ENCODE data around the gene GALNT7. TPM values are rescaled to one million over a fixed set of nuclear protein-coding genes. Genes with fewer than 3 reads are reported as not detected.

The GALNT7 gene
- total RNA-seq, 1 experiment from 2014 or later, result 39.4 TPM

DNA sequence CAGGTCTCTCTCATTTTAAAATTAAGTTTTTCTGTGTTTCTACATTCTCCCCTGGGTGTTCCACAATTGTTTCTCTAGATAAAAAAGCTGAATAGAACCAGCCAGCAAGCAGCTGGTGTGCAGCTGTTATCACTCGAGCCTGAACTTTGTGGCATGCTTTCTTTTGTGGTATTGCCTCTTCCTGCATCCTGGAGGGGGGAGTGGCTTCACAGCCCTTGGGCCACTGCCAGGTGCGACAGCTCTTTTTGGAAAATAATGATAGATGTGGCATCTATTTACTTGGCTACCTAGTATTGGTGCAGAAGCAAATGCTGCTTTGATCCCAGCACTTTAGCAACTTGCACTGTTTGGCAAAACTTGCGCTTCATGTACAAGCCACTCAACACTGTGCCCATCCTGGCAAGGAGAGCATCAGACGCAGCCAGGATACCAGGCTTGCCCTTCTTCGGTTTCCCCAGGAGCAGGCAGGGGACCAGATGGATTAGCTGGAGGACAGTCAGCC lies 96.1 kb downstream of the GALNT7 start:
- Histone ChIP-seq H3K4me3 (ENCODE audit: insufficient read depth, low read depth, low read length) (no peak overlapping the region), H3K27me3 (ENCODE audit: control insufficient read depth, insufficient read depth, low read length) (no peaks in the 10 kb centered on the region), H3K36me3 (replicated peaks; ENCODE audit: control insufficient read depth, insufficient read depth, low read length) (no peaks in the 10 kb centered on the region)
- no peak for DNase-seq

DNA sequence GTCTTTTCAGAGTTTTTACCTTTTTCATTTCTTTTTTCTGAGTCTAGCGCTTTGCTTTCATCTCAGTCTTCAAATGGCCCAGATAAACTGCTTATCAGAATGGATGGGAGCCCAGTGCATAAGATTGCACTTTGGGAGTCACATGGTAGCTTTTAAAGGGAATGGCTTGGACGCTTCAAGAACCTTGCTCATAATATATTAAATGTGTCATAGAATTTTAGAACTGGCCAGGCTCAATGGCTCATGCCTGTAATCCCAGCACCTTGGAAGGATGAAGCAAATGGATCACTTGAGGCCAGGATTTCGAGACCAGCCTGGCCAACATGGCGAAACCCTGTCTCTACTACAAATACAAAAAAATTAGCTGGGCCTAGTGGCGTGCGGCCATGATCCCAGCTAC lies 97.1 kb downstream of the GALNT7 start:
- no peak overlapping the region for H3K4me3 ChIP-seq (ENCODE audit: insufficient read depth, low read depth, low read length)
- no peaks in the 10 kb centered on the region for H3K36me3 ChIP-seq (replicated peaks; ENCODE audit: control insufficient read depth, insufficient read depth, low read length)
- no peak for DNase-seq
- H3K27me3 ChIP-seq (ENCODE audit: control insufficient read depth, insufficient read depth, low read length), result no peaks in the 10 kb centered on the region

DNA sequence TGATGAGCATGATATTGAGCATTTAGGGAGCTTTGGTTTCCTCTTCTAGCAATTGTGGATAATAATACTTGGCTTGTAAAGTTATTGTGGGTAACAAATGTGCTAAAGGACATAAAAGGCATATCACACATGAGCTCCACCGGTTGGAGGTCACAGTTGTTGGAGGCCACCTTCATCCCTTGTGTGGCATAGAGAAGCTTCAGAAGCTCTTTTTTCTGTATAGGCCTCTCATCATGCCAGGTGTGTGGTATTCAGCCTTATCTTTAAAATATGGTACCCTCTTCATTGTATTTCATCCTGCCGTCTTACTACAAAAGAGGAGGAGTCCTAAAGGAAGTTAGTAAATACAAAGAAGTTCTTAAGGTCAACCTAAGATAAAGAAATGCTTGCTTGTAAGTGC lies 99.1 kb downstream of the GALNT7 start:
- H3K27me3 ChIP-seq (ENCODE audit: control insufficient read depth, insufficient read depth, low read length), result no peaks in the 10 kb centered on the region
- H3K36me3 ChIP-seq (replicated peaks; ENCODE audit: control insufficient read depth, insufficient read depth, low read length), result no peaks in the 10 kb centered on the region
- H3K4me3 ChIP-seq (ENCODE audit: insufficient read depth, low read depth, low read length), result no peak overlapping the region
- no peak for DNase-seq

DNA sequence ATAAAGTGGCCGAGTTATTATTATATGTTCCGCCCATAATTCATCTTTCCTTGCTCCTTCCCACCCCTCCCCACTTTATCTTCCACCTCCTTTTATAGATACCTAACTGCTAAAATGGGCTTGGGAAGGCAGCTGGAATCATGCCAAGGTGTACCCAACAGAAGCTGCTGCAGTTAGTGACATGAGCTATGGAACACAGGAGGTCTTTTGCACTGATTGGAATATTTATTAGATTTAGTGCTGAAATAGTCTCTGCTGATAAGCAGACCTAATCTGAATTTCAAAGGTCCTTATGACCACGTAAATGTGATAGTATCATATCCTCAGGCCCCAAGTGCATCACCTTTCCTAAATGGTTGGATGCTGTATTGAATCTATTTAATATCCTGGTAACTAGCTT lies 100.7 kb downstream of the GALNT7 start:
- H3K27me3 ChIP-seq (ENCODE audit: control insufficient read depth, insufficient read depth, low read length), result no peaks in the 10 kb centered on the region
- no peaks in the 10 kb centered on the region for H3K36me3 ChIP-seq (replicated peaks; ENCODE audit: control insufficient read depth, insufficient read depth, low read length)
- no peak overlapping the region for H3K4me3 ChIP-seq (ENCODE audit: insufficient read depth, low read depth, low read length)
- no peak for DNase-seq

DNA sequence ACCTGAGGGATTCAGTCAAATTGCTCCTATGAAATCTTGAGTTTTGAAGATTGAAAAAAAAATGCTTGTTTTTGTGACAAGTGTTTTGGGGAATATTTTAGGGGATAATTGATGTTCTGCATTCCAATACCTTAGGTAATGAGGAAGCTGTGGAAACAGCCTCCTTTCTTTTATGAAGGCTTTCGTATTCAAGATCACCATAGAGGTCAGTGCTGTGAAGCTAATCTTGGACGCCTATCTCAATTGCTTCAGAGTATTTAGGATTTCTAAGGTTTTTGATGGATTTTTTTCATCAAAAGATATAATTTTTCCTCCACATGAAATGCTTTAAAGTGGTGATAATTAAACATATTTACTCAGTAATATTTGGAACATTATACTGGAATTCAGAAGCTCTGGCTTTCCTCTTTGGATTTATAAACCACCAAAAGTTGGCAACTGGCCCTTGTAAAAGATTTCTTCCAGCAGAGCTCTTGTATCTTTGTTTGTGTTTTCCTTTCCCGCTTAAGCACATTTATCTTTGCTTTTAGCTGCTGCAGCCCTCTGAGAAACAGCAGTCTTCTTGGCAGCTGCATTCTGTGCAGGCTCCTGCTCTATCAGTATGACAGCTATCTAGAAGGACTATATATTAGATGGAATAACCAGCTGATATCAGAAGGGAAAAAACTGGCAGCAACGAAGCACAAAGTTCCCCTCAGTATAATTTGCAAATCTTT lies 101.9 kb downstream of the GALNT7 start:
- Histone ChIP-seq H3K4me3 (ENCODE audit: insufficient read depth, low read depth, low read length) (no peak overlapping the region), H3K36me3 (replicated peaks; ENCODE audit: control insufficient read depth, insufficient read depth, low read length) (no peaks in the 10 kb centered on the region), H3K27me3 (ENCODE audit: control insufficient read depth, insufficient read depth, low read length) (no peaks in the 10 kb centered on the region)
- no peak for DNase-seq

DNA sequence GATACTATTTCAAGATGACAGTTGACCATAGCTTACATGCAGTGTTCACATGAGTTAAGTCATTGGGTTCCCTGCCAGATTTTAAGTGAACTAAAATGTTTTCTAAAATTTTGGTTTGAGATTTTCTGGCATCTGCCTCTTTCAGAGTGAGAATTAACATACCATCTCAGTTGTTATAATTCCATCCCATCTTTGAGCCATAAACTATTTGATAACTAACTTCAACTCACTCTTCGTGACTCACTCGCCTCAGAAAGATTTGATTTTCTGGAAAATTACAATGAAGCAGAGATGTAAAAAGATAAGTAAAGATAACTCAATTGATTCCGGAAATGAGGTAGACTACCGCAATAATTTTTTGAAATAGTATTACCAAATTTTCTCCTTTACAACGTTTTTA lies 103.7 kb downstream of the GALNT7 start:
- DNase-seq, result no peak
- H3K36me3 ChIP-seq (replicated peaks; ENCODE audit: control insufficient read depth, insufficient read depth, low read length), result no peaks in the 10 kb centered on the region
- H3K4me3 ChIP-seq (ENCODE audit: insufficient read depth, low read depth, low read length), result no peak overlapping the region
- no peaks in the 10 kb centered on the region for H3K27me3 ChIP-seq (ENCODE audit: control insufficient read depth, insufficient read depth, low read length)

DNA sequence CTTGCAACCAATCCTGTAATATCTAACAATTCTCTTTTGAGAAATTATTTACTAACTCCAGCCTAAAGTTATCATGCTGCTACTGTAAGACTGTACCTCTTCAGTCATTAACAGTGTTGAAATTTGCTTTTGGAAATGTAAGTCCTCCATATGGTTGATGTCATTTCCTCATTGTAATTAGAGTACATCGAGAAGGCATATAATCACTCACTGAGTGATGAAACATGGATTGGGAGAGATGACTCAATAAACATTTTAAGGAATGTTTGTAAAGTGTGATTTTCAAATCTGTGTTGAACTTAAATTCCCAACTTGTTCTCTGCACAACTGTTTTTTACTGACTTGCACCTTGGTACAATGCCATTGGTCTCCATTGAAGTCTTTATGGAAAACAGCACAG lies 104.4 kb downstream of the GALNT7 start:
- H3K36me3 ChIP-seq (replicated peaks; ENCODE audit: control insufficient read depth, insufficient read depth, low read length), result no peaks in the 10 kb centered on the region
- H3K27me3 ChIP-seq (ENCODE audit: control insufficient read depth, insufficient read depth, low read length), result no peaks in the 10 kb centered on the region
- no peak for DNase-seq
- no peak overlapping the region for H3K4me3 ChIP-seq (ENCODE audit: insufficient read depth, low read depth, low read length)

DNA sequence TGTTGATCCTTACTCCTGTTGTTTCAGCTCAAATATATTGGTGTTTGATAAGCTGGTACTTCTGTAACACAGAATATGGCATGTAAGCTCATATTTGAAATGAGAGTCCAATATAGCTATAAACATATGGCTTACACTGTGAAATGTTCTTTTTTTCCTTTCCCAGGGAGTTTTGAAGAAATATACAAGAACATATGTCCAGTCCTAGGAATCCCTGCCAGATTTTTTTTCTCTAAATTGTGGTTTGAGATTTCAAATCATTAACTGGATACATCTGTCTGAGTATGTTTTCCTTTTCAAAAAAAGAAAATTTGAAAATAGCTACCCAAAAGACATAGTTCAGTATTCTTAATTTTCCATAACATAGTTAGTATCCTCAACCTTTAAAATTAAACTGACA lies 105.3 kb downstream of the GALNT7 start:
- no peak overlapping the region for H3K4me3 ChIP-seq (ENCODE audit: insufficient read depth, low read depth, low read length)
- DNase-seq, result no peak
- no peaks in the 10 kb centered on the region for H3K27me3 ChIP-seq (ENCODE audit: control insufficient read depth, insufficient read depth, low read length)
- no peaks in the 10 kb centered on the region for H3K36me3 ChIP-seq (replicated peaks; ENCODE audit: control insufficient read depth, insufficient read depth, low read length)

DNA sequence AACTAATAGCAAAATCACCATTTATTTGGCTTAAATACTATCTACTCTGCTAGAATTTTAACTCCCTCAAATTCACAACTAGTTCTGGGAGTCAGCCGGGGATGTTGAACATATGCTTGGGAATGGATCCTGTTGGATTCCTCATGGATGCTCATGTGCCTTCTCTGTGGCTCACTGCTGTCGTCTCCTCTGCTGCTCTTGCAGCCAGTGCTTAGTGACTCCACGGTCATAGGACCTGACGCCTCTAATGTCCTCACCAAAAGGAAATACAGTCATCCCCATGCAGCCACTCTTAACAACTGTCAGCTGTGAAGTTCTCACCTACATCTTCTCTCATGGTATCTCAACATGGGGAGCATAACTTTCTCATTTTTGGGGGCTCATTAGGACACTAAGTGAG lies 106.1 kb downstream of the GALNT7 start:
- Histone ChIP-seq H3K27me3 (ENCODE audit: control insufficient read depth, insufficient read depth, low read length) (no peaks in the 10 kb centered on the region), H3K36me3 (replicated peaks; ENCODE audit: control insufficient read depth, insufficient read depth, low read length) (no peaks in the 10 kb centered on the region), H3K4me3 (ENCODE audit: insufficient read depth, low read depth, low read length) (no peak overlapping the region)
- DNase-seq, result no peak

DNA sequence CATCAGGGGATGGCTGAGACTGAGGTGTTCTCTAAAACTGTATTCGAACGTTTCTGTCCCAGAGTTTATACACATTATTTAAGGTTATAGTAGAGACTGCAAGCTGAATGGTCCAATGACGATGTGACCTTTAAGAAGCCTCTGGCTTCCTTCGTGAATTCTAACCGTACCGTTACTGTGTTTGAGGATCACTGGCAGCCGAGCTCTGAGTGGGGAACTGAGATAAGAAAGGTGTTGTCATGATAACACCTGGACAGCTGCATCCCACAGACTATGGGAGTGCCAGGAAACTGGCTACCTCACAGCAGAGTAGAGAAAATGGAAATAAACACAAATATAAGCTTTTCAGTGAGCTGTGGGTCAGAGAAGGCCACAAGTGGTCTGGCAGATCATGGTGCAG lies 106.5 kb downstream of the GALNT7 start:
- DNase-seq, result no peak
- H3K36me3 ChIP-seq (replicated peaks; ENCODE audit: control insufficient read depth, insufficient read depth, low read length), result no peaks in the 10 kb centered on the region
- H3K27me3 ChIP-seq (ENCODE audit: control insufficient read depth, insufficient read depth, low read length), result no peaks in the 10 kb centered on the region
- H3K4me3 ChIP-seq (ENCODE audit: insufficient read depth, low read depth, low read length), result no peak overlapping the region

DNA sequence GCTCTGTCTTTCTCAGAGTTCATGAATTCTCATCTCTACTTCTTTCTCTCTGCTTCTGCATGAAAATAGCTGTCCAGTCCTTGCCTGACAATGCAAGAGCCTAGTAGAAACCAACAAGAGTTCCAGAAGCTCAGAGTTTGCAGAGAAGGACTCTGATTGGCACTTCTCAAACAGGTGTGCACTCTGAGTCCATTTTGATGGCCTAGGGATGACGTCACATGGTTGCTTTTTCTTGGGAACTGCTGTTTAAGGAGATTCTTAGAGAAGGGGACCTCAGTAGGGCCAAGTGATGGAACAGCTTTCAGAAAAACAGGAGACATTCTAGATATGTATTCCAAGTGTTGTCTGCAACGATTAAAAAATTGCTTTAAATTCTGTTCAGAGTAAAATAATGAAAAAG lies 108.7 kb downstream of the GALNT7 start:
- no peak overlapping the region for H3K4me3 ChIP-seq (ENCODE audit: insufficient read depth, low read depth, low read length)
- H3K36me3 ChIP-seq (replicated peaks; ENCODE audit: control insufficient read depth, insufficient read depth, low read length), result no peaks in the 10 kb centered on the region
- no peak for DNase-seq
- H3K27me3 ChIP-seq (ENCODE audit: control insufficient read depth, insufficient read depth, low read length), result no peaks in the 10 kb centered on the region

DNA sequence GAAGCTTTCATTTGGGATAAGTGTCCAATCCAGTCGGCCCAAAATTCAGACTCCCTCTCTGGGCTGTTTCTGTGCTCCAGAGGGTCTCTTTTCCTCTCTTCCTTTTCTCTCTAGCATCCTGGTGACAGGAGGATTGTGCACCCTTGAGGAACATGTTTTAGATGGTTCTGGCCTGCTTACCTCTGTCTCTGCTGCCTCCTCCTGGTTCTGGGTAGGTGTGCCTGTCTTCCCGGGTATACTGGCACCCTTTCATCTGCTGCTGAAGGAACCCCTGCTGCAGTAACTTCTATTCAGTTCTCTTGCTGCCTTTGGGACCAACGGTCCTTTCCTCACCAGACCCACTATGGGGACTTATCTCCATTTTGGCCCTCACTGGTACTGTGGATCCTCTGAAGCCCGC lies 112.4 kb downstream of the GALNT7 start:
- H3K36me3 ChIP-seq (replicated peaks; ENCODE audit: control insufficient read depth, insufficient read depth, low read length), result no peaks in the 10 kb centered on the region
- no peak overlapping the region for H3K4me3 ChIP-seq (ENCODE audit: insufficient read depth, low read depth, low read length)
- DNase-seq, result no peak
- H3K27me3 ChIP-seq (ENCODE audit: control insufficient read depth, insufficient read depth, low read length), result no peaks in the 10 kb centered on the region

DNA sequence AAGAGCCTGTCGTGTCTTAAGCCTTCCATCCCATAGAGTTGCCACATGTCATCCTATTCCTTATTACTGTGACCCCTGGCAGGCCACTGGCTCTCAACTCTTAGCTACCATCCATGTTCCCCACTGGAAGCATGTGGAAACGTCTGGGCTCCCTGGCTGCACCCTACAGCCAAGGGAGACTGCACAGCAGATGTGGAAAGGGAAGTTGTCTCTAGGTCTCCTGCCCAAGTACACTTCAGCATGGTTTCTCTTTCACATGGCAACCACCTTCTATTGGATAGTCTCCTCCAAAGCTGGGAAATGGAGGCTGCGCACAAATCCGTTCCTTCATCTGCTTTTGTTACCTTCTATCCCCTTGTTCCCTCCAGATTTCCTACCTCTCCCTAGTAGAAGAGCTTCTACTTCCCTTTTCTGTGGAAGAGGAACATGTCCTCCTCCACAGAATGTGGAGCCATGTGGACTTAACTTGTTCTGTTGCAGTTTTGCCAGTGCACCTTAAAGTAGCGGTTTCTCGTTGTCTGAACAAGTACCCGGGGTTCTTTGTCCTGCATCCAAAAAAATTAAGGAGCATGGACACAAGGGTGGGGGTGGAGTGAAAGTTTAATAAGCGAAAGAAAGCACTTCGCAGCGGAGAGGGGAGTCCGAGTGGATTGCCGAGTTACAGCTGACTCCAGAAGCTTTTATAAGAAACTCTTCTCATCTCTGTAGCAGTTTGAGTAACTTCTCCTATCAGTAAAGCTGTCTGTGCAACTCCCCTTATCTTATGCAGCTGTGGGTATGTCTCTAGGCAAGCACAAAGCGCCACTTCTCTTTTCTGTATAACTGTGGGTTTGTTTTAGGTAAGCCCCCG lies 113.0 kb downstream of the GALNT7 start:
- no peak overlapping the region for H3K4me3 ChIP-seq (ENCODE audit: insufficient read depth, low read depth, low read length)
- DNase-seq, result no peak

DNA sequence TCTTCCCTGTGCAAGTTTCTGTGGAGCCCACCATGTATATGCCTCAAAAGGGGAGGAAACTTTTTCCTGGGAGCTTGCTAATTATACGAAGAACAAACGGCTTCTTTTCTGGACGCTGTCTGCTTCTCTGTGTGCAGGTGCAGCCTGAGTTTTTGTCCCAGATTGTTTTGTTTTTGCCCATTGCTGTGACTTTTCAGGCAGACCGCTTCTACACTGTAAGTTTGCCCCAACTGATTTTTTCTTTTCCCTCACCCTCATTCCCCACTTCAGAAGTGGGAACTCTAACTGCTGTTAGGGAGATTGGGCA lies 113.6 kb downstream of the GALNT7 start:
- Histone ChIP-seq H3K27me3 (ENCODE audit: control insufficient read depth, insufficient read depth, low read length) (no peaks in the 10 kb centered on the region), H3K36me3 (replicated peaks; ENCODE audit: control insufficient read depth, insufficient read depth, low read length) (no peaks in the 10 kb centered on the region), H3K4me3 (ENCODE audit: insufficient read depth, low read depth, low read length) (no peak overlapping the region)
- no peak for DNase-seq

More for the DNA sequence above, 113.0 kb downstream of the GALNT7 start:
- Histone ChIP-seq H3K36me3 (replicated peaks; ENCODE audit: control insufficient read depth, insufficient read depth, low read length) (no peaks in the 10 kb centered on the region), H3K27me3 (ENCODE audit: control insufficient read depth, insufficient read depth, low read length) (no peaks in the 10 kb centered on the region)

DNA sequence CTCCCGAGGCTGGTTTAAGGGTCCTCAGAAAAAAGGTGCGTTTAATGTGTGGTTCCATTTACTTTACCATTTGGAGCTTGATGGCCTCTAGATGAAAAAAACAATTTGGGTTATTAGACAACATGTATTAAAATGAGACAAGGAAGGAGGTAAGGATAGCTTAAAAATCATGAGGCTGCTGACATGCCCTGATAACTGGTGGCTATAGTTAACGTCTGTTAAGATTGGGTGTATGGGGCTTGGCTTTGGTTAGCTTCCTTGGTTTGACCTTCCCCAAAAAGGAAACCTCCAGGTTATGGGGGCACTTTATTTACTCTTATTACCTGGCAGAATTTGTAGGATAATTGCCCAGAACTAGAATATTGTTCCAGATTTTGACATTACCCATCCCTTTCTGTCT lies 114.0 kb downstream of the GALNT7 start:
- H3K4me3 ChIP-seq (ENCODE audit: insufficient read depth, low read depth, low read length), result no peak overlapping the region
- no peak for DNase-seq
- H3K27me3 ChIP-seq (ENCODE audit: control insufficient read depth, insufficient read depth, low read length), result no peaks in the 10 kb centered on the region
- H3K36me3 ChIP-seq (replicated peaks; ENCODE audit: control insufficient read depth, insufficient read depth, low read length), result no peaks in the 10 kb centered on the region

All from H7 (cell line).